Lower leg skin (tissue), 4 donors: ENCODE results near the gene RPL29. TPM values are rescaled to one million over a fixed set of nuclear protein-coding genes. Genes with fewer than 3 reads are reported as not detected.

Experiments used
- DNase-seq, 2 donors: peaks; one replicate each; pipeline ENCODE4 v3.0.0-alpha.2; 2019; ENCODE audit warnings: low spot score in 2 of 2
- H3K4me3 ChIP-seq: fragments of 200-600 bp; sonication (generic); 2 replicates; pipeline ENCODE4 v1.5.1; 2017; ENCODE audit warnings: mild to moderate bottlenecking, low read depth; ENCODE audit not compliant: poor library complexity, severe bottlenecking
- CTCF ChIP-seq, 3 donors: fragments of 450-650 bp; IDR thresholded peaks; one replicate each; pipeline ENCODE4 v1.5.1; 2016; ENCODE audit warnings: antibody characterized with exemption in 3 of 3, mild to moderate bottlenecking in 3 of 3, moderate library complexity in 2 of 3
- POLR2A ChIP-seq, 2 donors: fragments of 450-650 bp; IDR thresholded peaks; one replicate each; pipeline ENCODE4 v1.6.1; 2016 to 2017; ENCODE audit warnings: antibody characterized with exemption in 2 of 2, mild to moderate bottlenecking in 1 of 2, moderate library complexity in 1 of 2
- whole genome bisulfite sequencing, 2 donors: methylation state at CpG; one replicate each; pipeline ENCODE4 v1.1.5; 2018; 5-methylcytosine and 5-hydroxymethylcytosine counted together
- intact Hi-C: fragments of 100-400 bp; cut with DNase I; formaldehyde crosslinking; loops from one replicate; pipeline ENCODE4 v1.15.0; 2023; ENCODE audit warnings: low total_unique reads
- total RNA-seq, 4 donors: library from RNA; depleted of rRNA; stranded (reverse); fragments of >200 nt; gene quantifications; one replicate each; pipeline ENCODE4 v1.1.0, GENCODE V29; 2016

Gene RPL29
- total RNA-seq, 4 donors from 2014 or later = 1,729 to 2,645 (median 2,120) TPM

GRCh38 chr3:52039846-52040245 lies 44.2 kb upstream of the RPL29 start:
- TF ChIP-seq CTCF (IDR thresholded peaks at IDR 0.05) (no peak), POLR2A (IDR thresholded peaks at IDR 0.05) (no peak)
- DNase-seq = no peak
- 71 to 89% methylated on average over 2 to 14 of the region's 17 CpGs for WGBS, 2 donors
- intact Hi-C loops = no loop called here
- no peak overlapping the region for H3K4me3 ChIP-seq

- WGBS, 2 donors = 83 to 94% methylated on average over 4 of the region's 4 CpGs
Observed at GRCh38 chr3:52039426-52039825, 43.7 kb upstream of the RPL29 start.

GRCh38 chr3:52038227-52038626 lies 42.5 kb upstream of the RPL29 start:
- H3K4me3 ChIP-seq = no peak overlapping the region
- no peak for DNase-seq
- TF ChIP-seq CTCF (IDR thresholded peaks at IDR 0.05) (no peak), POLR2A (IDR thresholded peaks at IDR 0.05) (no peak)
- WGBS, 2 donors = 73 to 76% methylated on average over 5 to 6 of the region's 6 CpGs
- intact Hi-C loops = no loop called here

More at GRCh38 chr3:52039426-52039825, 43.7 kb upstream of the RPL29 start:
- DNase-seq = no peak
- TF ChIP-seq POLR2A (IDR thresholded peaks at IDR 0.05) (no peak), CTCF (IDR thresholded peaks at IDR 0.05) (no peak)
- intact Hi-C loops = no loop called here
- no peak overlapping the region for H3K4me3 ChIP-seq

GRCh38 chr3:52037291-52037690 lies 41.6 kb upstream of the RPL29 start:
- no peak for TF ChIP-seq CTCF (IDR thresholded peaks at IDR 0.05)
- TF ChIP-seq POLR2A (IDR thresholded peaks at IDR 0.05) = no peak

GRCh38 chr3:52036829-52037228 lies 41.1 kb upstream of the RPL29 start:
- intact Hi-C loops = no loop called here
- TF ChIP-seq CTCF (IDR thresholded peaks at IDR 0.05) (no peak), POLR2A (IDR thresholded peaks at IDR 0.05) (no peak)
- WGBS, 2 donors = 50 to 61% methylated on average over 5 of the region's 5 CpGs
- H3K4me3 ChIP-seq = no peak overlapping the region
- DNase-seq = no peak

More at GRCh38 chr3:52037291-52037690, 41.6 kb upstream of the RPL29 start:
- no peak for DNase-seq
- WGBS, 2 donors = 60 to 85% methylated on average over 2 to 4 of the region's 4 CpGs
- H3K4me3 ChIP-seq = no peak overlapping the region
- intact Hi-C loops = no loop called here

- DNase-seq = no peak
- 44 to 63% methylated on average over 4 to 5 of the region's 5 CpGs for WGBS, 2 donors
- H3K4me3 ChIP-seq = no peak overlapping the region
- intact Hi-C loops = no loop called here
- no peak for TF ChIP-seq CTCF (IDR thresholded peaks at IDR 0.05)
- TF ChIP-seq POLR2A (IDR thresholded peaks at IDR 0.05) = no peak
Observed at GRCh38 chr3:52036222-52036694, 40.6 kb upstream of the RPL29 start.
